Hepatic stellate cell (primary cell): ENCODE data around the gene MACROD1.
"Not testable (repeated sequence)": the region's sequence is repeated elsewhere in the genome, so short reads cannot be mapped to it uniquely, and the experiment has no call there.

Source experiments
- DNase-seq: peaks from one replicate; pipeline ENCODE4 v3.0.0; 2011; ENCODE audit warnings: low spot score

Gene MACROD1

GRCh38 chr11:64185693-64186491 is 20.0 kb upstream of the MACROD1 start, which contains the start of gene STIP1:
Gene STIP1, plus strand, starts transcription at chr11:64186171. Its CDS starts 91 bp downstream, at chr11:64186262.
- DNase-seq = peak; percentile 100

DNA sequence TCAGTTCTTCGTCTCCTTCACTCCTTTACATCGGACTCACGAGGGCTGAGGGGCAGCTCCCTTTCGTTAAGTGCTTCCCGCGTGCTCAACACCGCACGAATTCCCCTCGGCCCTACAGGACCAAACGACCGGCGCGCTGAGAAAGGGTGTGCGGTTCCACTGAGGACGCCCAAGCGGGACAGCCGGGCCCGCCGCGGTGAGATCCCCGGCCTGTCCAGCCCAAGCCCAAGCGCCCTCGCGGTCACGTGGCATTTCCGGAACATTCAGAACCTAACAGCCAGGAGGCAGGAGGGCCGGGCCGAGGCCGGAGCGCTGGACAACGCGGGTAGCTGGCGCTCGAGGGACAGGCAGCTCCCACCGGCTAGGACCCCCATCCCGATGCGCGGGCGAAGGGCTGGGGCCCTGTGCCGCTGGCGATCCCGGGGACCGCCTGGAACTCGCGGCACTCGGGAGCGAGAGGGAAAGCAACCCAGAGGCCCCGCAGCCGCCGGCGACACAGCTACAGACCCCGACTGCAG is 19.3 kb upstream of the MACROD1 start:
- DNase-seq = peak; percentile 84

DNA sequence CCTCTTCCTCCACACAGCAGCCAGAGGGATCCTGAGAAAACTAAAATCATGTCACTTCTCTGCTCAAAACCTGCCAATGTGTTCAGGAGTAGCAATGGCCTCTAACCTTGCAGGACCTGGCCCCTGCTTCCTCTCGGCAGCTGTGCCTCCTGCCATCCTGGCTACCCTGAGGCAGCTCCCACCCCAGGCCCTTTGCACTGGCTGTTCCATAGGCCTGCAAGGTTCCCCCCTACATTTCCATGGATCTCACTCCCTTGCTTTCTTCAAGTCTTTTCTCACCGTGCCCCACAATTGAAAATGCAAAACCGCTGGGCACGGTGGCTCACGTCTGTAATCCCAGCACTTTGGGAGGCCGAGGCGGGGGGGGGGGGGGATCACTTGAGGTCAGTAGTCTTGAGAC is 18.0 kb upstream of the MACROD1 start:
- DNase-seq = no peak

- peak; percentile 95 for DNase-seq
Measured at GRCh38 chr11:64181506-64182411, 15.8 kb upstream of the MACROD1 start.

DNA sequence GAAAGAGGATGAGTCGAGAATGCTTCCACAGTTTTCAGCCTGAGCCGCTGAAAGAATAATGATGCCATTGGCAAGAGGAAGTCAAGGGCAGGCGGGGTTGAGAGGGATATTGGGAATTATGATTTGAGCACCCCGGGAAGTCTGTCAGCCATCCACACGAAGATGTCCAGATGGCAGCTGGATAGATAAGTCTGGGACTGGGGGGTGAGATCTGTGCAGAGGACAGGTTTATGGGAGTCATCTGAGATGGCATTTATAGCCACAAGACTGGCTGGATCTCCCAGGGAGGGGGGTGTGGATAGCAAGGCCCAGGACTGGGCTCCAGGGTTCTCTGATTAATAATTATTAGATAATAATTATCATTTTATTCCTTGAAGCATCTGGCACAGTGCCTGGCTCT is 15.0 kb upstream of the MACROD1 start:
- no peak for DNase-seq

- no peak for DNase-seq
Measured at GRCh38 chr11:64178951-64179639, 13.2 kb upstream of the MACROD1 start.

- DNase-seq = no peak
Measured at GRCh38 chr11:64178203-64178602, 12.3 kb upstream of the MACROD1 start.

DNA sequence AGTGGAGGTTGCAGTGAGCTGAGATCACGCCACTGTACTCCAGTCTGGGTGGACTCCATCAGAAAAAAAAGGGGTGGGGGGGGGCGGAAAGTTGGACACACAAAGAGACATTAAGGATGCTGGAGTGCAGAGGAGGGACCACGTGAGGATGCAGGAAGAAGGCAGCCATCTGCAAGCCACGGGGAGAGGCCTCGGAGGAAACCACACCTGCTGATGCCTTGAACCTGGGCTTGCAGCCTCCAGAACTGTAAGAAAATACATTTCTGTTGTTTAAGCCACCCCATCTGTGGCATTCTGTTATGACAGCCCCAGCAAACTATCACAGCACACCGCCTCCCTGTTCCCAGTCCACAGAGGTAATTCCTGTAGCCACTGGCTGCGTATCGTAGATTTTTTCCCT is 10.8 kb upstream of the MACROD1 start:
- DNase-seq = no peak

DNA sequence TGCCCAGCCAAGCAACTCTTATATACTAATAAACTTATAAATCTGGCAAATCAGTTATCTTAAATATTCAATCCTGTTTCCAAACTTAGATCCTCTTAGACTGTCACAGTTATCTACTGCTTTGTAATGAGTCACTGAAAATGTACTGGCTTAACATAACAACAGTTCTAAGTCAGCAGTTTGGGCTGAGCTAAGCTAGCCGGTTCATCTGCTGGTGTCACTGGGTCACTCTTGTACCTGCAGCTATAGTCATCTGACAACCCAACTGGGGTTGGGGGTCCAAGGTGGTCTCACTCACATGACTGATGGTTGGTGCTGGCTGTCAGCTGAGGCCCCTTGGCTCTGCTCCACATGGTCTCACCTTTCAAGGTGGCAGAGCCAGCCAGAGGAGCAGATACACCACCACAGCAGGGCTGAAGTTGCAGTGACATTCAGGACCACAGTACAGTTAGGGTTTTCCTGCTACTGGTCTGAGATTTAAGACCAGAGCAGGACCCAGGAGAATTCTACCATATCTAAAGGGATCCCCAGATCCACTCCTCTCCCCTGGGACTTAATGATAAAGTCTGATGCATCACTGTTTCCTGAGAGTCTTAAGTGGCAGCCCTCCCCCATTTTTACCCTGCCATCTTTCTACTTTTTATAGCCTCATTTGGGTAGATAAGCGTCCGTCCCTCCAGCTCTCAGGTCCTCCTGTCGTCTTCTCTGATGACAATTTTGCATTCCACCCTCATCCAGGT is 7.9 kb upstream of the MACROD1 start:
- peak; percentile 44 for DNase-seq

DNA sequence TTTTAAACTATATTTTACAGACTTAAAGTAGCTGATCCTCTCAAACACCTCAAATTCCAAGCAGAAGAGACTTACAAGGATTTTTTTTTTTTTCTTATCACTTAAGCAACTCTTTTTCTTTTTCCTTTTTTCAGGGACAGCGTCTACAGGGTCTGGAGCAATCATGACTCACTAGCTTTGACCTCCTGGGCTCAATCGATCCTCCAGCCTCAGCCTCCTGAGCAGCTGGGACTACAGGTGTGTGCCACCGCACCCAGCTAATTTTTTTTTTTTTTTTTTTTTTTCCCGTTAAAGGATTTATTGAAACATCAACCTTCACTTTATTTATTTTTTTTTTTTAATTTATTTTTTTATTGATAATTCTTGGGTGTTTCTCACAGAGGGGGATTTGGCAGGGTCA is 4.5 kb upstream of the MACROD1 start:
- no peak for DNase-seq

- DNase-seq = no peak
Measured at GRCh38 chr11:64165481-64165841, 452 bp downstream of the MACROD1 start.

GRCh38 chr11:64164392-64165312 is 1.3 kb downstream of the MACROD1 start:
- DNase-seq = no peak

- DNase-seq = no peak
Measured at GRCh38 chr11:64163951-64164350, 2.0 kb downstream of the MACROD1 start.

GRCh38 chr11:64162769-64163168 is 3.1 kb downstream of the MACROD1 start:
- not testable (repeated sequence) for DNase-seq

DNA sequence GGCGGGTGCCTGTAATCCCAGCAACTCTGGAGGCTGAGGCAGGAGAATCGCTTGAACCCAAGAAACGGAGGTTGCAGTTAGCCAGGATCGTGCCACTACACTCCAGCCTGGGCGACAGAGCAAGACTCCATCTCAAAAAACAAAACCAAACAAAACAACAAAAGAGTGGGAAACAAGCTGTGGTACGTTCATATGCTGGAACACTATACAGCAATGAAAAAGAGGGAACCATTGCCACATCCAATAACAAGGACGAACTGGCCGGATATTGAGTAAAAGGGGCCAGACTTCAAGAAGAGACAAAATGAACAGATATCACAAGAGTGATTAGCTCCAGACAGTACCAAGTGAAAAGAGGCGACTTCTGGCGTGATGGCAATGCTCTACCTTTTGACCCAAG is 4.9 kb downstream of the MACROD1 start:
- no peak for DNase-seq

GRCh38 chr11:64157631-64158394 is 8.1 kb downstream of the MACROD1 start:
- DNase-seq = no peak

GRCh38 chr11:64156235-64157011 is 9.5 kb downstream of the MACROD1 start:
- DNase-seq = no peak

DNA sequence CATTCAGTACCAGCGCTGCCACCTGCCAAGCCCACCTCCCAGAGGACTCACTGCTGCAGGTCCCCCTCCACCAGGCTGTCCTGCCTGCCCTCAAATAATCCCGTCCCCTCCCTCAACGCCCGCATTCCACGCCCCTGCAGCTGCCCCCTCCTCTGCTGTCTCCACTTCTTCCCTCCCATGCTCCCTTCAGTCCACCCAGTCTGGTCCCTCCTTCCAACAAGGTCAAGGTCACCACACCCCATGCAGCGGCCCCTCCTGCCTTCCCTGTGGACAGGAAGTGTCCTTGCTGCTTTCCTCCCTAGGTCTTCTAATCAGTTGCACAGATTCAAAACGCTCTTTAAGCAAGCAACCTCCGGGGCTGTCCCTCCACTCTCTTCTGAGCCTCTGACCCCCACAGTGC is 12.1 kb downstream of the MACROD1 start:
- no peak for DNase-seq
